Left renal pelvis (tissue), 4 donors: ENCODE results near the gene FREM3. TPM values are rescaled to one million over a fixed set of nuclear protein-coding genes. Genes with fewer than 3 reads are reported as not detected.
"Not testable (repeated sequence)": the region's sequence is repeated elsewhere in the genome, so short reads cannot be mapped to it uniquely, and the experiment has no call there.

Experiments
- DNase-seq, 4 donors: peaks; one replicate each; pipeline ENCODE4 v3.0.0-alpha.2; 2013; ENCODE audit warnings: low read depth in 4 of 4, low spot score in 3 of 4
- polyA plus RNA-seq, 4 donors: library from polyadenylated mRNA; unstranded; fragments of 120-200 nt; gene quantifications; one replicate each; pipeline ENCODE4 v1.2.1, GENCODE V29; 2013; ENCODE audit not compliant: insufficient read length in 4 of 4

The FREM3 gene
- under 1 TPM; 0.10 to 0.37 (median 0.31) TPM for polyA plus RNA-seq

- DNase-seq = no peak
These were observed at the start of gene FREM3 for GRCh38 chr4:143700416-143701352. Gene FREM3 (minus strand): TSS chr4:143700675. CDS start chr4:143700675, 0 bp downstream.

GRCh38 chr4:143745874-143746273, 45.4 kb upstream of the FREM3 start:
- DNase-seq = no peak

- no peak for DNase-seq
These were observed 43.1 kb upstream of the FREM3 start for GRCh38 chr4:143743591-143743990.

- DNase-seq = no peak
These were observed 42.4 kb upstream of the FREM3 start for GRCh38 chr4:143742834-143743233.

- DNase-seq = no peak
These were observed 36.4 kb upstream of the FREM3 start for GRCh38 chr4:143736861-143737260.

- DNase-seq = not testable (repeated sequence)
These were observed 35.6 kb upstream of the FREM3 start for GRCh38 chr4:143736061-143736460.

GRCh38 chr4:143728166-143728565, 27.7 kb upstream of the FREM3 start:
- DNase-seq = no peak

- DNase-seq = no peak
These were observed 26.2 kb upstream of the FREM3 start for GRCh38 chr4:143726714-143727113.

- DNase-seq = no peak
These were observed 20.8 kb upstream of the FREM3 start for GRCh38 chr4:143721317-143721716.

GRCh38 chr4:143718748-143719147, 18.3 kb upstream of the FREM3 start:
- DNase-seq = not testable (repeated sequence)

- DNase-seq = no peak
These were observed 13.6 kb upstream of the FREM3 start for GRCh38 chr4:143713955-143714625.

- DNase-seq = no peak
These were observed 13.1 kb upstream of the FREM3 start for GRCh38 chr4:143713553-143713952.

GRCh38 chr4:143712155-143712550, 11.7 kb upstream of the FREM3 start:
- no peak for DNase-seq

- DNase-seq = no peak
These were observed 11.2 kb upstream of the FREM3 start for GRCh38 chr4:143711543-143712154.

- no peak for DNase-seq
These were observed 890 bp upstream of the FREM3 start for GRCh38 chr4:143701365-143701764.

- peak in 1 of 4 donors; percentile 50 for DNase-seq
These were observed 444 bp downstream of the FREM3 start for GRCh38 chr4:143700046-143700415.

- DNase-seq = no peak
These were observed 987 bp downstream of the FREM3 start for GRCh38 chr4:143699331-143700045.

GRCh38 chr4:143693856-143694255, 6.6 kb downstream of the FREM3 start:
- no peak for DNase-seq

- DNase-seq = no peak
These were observed 8.2 kb downstream of the FREM3 start for GRCh38 chr4:143692241-143692640.

GRCh38 chr4:143679434-143679833, 21.0 kb downstream of the FREM3 start:
- DNase-seq = no peak

GRCh38 chr4:143673629-143674028, 26.8 kb downstream of the FREM3 start:
- not testable (repeated sequence) for DNase-seq
